GM18867 (cell line): ENCODE data around the gene APH1B.
"Not testable (repeated sequence)": the region's sequence is repeated elsewhere in the genome, so short reads cannot be mapped to it uniquely, and the experiment has no call there.

Source experiments
- ATAC-seq: cut with Tn5 transposase; IDR thresholded peaks from one replicate; pipeline ENCODE4 v1.9.1; 2021; ENCODE audit warnings: mild to moderate bottlenecking, moderate library complexity; ENCODE audit not compliant: unreplicated experiment

The APH1B gene

GRCh38 chr15:63327648-63328421 lies 50.4 kb downstream of the APH1B start:
- ATAC-seq, result no peak

- ATAC-seq, result no peak
Measured at GRCh38 chr15:63329567-63330350, 52.4 kb downstream of the APH1B start.

- ATAC-seq, result no peak
Measured at GRCh38 chr15:63330926-63331325, 53.5 kb downstream of the APH1B start.

- ATAC-seq, result no peak
Measured at GRCh38 chr15:63331456-63331855, 54.1 kb downstream of the APH1B start.

- no peak for ATAC-seq
Measured at GRCh38 chr15:63332367-63333124, 55.1 kb downstream of the APH1B start.

GRCh38 chr15:63334821-63335220 lies 57.4 kb downstream of the APH1B start:
- ATAC-seq, result no peak

DNA sequence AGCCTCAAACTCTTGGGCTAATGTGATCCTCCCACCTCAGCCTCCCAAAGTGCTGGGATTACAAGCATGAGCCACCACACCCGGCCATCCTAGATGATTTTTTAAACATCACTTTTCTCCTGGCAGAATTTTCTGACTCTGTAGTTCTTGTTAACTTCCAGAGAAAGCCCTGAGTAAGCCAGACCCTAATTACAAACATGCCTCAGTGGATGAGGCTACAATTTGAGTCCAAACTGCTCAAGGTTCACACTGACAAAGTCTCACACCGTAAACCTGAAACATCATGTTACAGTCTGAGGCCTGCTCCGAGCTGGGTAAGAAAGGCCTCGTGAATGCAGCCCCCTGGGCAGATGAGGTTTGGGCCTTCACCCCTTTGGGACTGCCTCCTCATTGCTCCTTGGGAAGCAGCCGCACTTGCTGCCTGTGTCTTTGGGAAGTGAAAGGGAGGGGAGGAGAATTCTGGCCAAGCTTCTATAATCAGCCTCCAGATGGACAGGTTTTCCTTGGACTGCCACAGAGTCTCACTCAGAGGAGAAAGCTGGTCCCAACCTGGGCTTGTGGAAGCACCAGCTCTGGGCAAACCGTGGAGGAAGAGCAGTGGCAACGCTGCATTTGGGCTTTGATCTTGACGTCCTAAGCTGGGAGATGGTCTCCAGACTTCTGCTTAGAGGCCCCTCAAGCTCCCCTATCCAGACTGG lies 58.3 kb downstream of the APH1B start:
- no peak for ATAC-seq

GRCh38 chr15:63337046-63337445 lies 59.6 kb downstream of the APH1B start:
- no peak for ATAC-seq

DNA sequence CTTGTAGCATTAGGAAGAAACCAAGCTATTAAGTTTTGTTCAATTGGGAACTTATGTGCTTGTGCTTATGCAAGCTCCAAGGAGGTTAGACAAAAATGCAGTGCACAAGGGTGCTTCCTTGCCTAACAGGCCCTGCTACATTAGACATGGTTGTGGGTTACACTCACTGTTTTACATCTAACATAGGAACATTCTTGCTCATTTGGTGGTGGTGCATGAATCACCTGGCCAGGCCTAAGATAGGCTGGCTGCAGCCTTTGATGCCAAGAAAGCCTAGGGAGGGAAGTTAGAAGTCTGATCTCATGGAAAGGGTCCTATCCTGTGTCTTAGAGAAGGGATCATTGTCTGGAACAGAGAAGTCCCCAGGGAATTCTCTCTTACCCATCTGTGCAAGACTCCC lies 60.8 kb downstream of the APH1B start:
- no peak for ATAC-seq

GRCh38 chr15:63339006-63339766 lies 61.8 kb downstream of the APH1B start:
- ATAC-seq, result no peak

GRCh38 chr15:63339836-63340235 lies 62.4 kb downstream of the APH1B start:
- ATAC-seq, result no peak

GRCh38 chr15:63340353-63340752 lies 62.9 kb downstream of the APH1B start:
- no peak for ATAC-seq

GRCh38 chr15:63340878-63341277 lies 63.5 kb downstream of the APH1B start:
- no peak for ATAC-seq

DNA sequence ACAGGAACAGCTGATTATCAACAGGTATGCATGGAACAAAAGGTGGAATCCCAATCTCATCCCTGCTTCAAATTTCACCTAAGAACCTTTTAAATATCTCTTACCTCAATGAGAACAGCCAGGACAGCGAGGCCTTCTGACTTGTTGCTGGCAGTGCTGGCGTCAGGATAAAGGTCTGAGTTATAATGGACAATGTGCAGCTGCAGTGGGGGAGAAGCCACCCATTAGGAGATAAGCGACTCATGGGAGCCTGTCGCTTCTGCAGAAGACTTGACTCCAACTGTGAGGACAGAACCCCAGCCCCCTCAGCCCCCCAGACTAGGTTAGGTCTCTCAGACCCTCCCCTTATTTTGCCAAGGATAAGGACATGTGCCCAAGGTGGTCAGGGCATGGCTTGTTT lies 64.5 kb downstream of the APH1B start:
- ATAC-seq, result no peak

GRCh38 chr15:63342996-63343562 lies 65.7 kb downstream of the APH1B start:
- ATAC-seq, result not testable (repeated sequence)

- ATAC-seq, result no peak
Measured at GRCh38 chr15:63344731-63345390, 67.5 kb downstream of the APH1B start.

DNA sequence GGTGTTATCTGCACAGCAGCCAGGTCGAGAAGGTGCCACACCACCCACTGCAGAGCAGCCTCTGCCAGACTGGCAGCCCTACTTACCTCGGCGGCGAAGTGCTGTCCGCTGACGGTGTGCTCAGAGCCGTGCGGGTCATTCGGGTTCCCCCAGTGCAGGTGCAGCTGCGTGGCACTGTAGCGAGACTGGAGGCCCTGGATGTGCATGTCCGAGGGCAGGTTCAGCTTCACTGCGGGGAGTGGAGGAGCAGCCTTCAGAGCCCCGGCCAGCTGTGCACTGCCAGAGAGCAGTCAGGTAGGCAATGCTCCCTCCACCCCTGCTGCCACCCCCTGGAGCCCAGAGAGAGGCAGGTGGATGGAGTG lies 68.0 kb downstream of the APH1B start:
- ATAC-seq, result no peak

- ATAC-seq, result no peak
Measured at GRCh38 chr15:63347074-63347857, 69.9 kb downstream of the APH1B start.

GRCh38 chr15:63348392-63348791 lies 71.0 kb downstream of the APH1B start:
- no peak for ATAC-seq
